Measurements from ENCODE around the gene TNRC6A.
"Not testable (repeated sequence)": the region's sequence is repeated elsewhere in the genome, so short reads cannot be mapped to it uniquely, and the experiment has no call there.

TNRC6A gene

GRCh38 chr16:24815021-24815420 is 85.6 kb downstream of the TNRC6A start:
- DNase-seq (ENCODE audit: low spot score) = no peak

GRCh38 chr16:24816688-24817087 is 87.2 kb downstream of the TNRC6A start:
- no peak for DNase-seq (ENCODE audit: low spot score)

- no peak for DNase-seq (ENCODE audit: low spot score)
Measured at GRCh38 chr16:24819462-24820040, 90.1 kb downstream of the TNRC6A start.

GRCh38 chr16:24820522-24820921 is 91.1 kb downstream of the TNRC6A start:
- no peak for DNase-seq (ENCODE audit: low spot score)

GRCh38 chr16:24821129-24821528 is 91.7 kb downstream of the TNRC6A start:
- DNase-seq (ENCODE audit: low spot score) = no peak

- DNase-seq (ENCODE audit: low spot score) = peak; percentile 28
Measured at GRCh38 chr16:24822542-24822941, 93.1 kb downstream of the TNRC6A start.

GRCh38 chr16:24822974-24823373 is 93.5 kb downstream of the TNRC6A start:
- no peak for DNase-seq (ENCODE audit: low spot score)

- DNase-seq (ENCODE audit: low spot score) = no peak
Measured at GRCh38 chr16:24825696-24826095, 96.2 kb downstream of the TNRC6A start.

- DNase-seq (ENCODE audit: low spot score) = no peak
Measured at GRCh38 chr16:24826096-24826690, 96.7 kb downstream of the TNRC6A start.

GRCh38 chr16:24826817-24827566 is 97.5 kb downstream of the TNRC6A start:
- no peak for DNase-seq (ENCODE audit: low spot score)

GRCh38 chr16:24829153-24829552 is 99.7 kb downstream of the TNRC6A start:
- no peak for DNase-seq (ENCODE audit: low spot score)

- no peak for DNase-seq (ENCODE audit: low spot score)
Measured at GRCh38 chr16:24833352-24833751, 103.9 kb downstream of the TNRC6A start.

- peak; percentile 48 for DNase-seq (ENCODE audit: low spot score)
Measured at GRCh38 chr16:24834459-24835335, 105.2 kb downstream of the TNRC6A start.

- DNase-seq (ENCODE audit: low spot score) = no peak
Measured at GRCh38 chr16:24836836-24837235, 107.4 kb downstream of the TNRC6A start.

- no peak for DNase-seq (ENCODE audit: low spot score)
Measured at GRCh38 chr16:24837969-24838368, 108.5 kb downstream of the TNRC6A start.

- no peak for DNase-seq (ENCODE audit: low spot score)
Measured at GRCh38 chr16:24838554-24839266, 109.3 kb downstream of the TNRC6A start.

GRCh38 chr16:24839347-24839972 is 110.0 kb downstream of the TNRC6A start:
- DNase-seq (ENCODE audit: low spot score) = no peak

- no peak for DNase-seq (ENCODE audit: low spot score)
Measured at GRCh38 chr16:24841291-24841690, 111.8 kb downstream of the TNRC6A start.

- DNase-seq (ENCODE audit: low spot score) = no peak
Measured at GRCh38 chr16:24844101-24845030, 114.9 kb downstream of the TNRC6A start.

GRCh38 chr16:24845031-24845365 is 115.5 kb downstream of the TNRC6A start:
- DNase-seq (ENCODE audit: low spot score) = not testable (repeated sequence)

All from cerebellar cortex (tissue), 1 donor.